ENCODE data around the gene JARID2. TPM values are rescaled to one million over a fixed set of nuclear protein-coding genes. Genes with fewer than 3 reads are reported as not detected.

Gene JARID2
- total RNA-seq, 2 experiments from 2014 or later = 19.3 to 20.1 TPM

DNA sequence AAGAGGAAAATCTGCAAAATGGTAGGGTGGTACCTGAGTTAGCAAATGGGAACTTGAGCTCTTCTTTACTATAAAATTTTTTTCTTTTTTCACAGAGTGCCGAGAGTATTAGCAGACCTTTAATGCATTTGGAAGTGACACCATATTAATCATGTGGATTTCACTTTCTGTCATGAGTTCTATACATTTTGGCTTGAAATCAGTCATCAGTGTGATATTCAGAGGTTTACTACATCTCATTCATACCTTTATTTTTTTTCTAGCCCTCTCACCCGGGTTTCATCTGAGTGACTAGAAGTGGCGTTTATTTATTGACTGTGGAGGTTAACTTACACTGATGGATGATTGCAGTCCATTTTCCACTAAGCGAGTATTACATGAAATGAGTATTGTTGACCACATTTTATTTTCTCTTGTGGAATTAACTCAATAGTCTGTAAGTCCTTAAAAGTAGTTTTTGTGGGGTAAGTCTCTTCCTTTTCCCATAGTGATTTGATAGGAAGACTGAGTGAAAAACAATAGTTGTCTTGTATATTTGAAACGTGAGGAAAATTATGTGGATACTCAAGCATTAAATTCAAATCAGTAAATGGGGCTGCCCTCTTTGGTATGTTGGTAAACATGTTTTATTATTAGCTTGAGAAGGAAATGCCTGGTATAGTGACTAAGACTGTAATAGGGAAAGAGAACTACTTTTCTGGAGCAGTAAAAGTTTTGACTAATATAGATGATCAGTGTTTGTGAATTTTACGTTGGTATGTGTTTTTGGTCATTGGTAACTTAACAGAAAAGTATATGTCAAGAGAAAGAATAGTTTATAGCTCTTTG lies 55.5 kb downstream of the JARID2 start:
- DNase-seq = no peak
- H3K4me3 Mint-ChIP-seq = peak overlapping the region; percentile 37
- no peaks in the 10 kb centered on the region for H3K9me3 Mint-ChIP-seq
- peak overlapping the region; percentile 75 for H3K27ac Mint-ChIP-seq
- peaks cover 85% of the 10 kb centered on the region for H3K4me1 Mint-ChIP-seq
- H3K27me3 Mint-ChIP-seq = no peaks in the 10 kb centered on the region
- peaks cover 19% of the 10 kb centered on the region for H3K36me3 Mint-ChIP-seq

- DNase-seq = no peak
- H3K4me3 Mint-ChIP-seq = no peak overlapping the region
- no peaks in the 10 kb centered on the region for H3K9me3 Mint-ChIP-seq
- H3K27ac Mint-ChIP-seq = no peak overlapping the region
- H3K27me3 Mint-ChIP-seq = no peaks in the 10 kb centered on the region
- peaks cover 83% of the 10 kb centered on the region for H3K4me1 Mint-ChIP-seq
- H3K36me3 Mint-ChIP-seq = peaks cover 23% of the 10 kb centered on the region
Observed at GRCh38 chr6:15303162-15303919, 57.5 kb downstream of the JARID2 start.

- Mint-ChIP-seq H3K27ac (no peak overlapping the region), H3K36me3 (peaks cover 25% of the 10 kb centered on the region), H3K4me3 (no peak overlapping the region), H3K27me3 (no peaks in the 10 kb centered on the region), H3K4me1 (peaks cover 84% of the 10 kb centered on the region), H3K9me3 (no peaks in the 10 kb centered on the region)
- no peak for DNase-seq
Observed at GRCh38 chr6:15303920-15304291, 58.0 kb downstream of the JARID2 start.

DNA sequence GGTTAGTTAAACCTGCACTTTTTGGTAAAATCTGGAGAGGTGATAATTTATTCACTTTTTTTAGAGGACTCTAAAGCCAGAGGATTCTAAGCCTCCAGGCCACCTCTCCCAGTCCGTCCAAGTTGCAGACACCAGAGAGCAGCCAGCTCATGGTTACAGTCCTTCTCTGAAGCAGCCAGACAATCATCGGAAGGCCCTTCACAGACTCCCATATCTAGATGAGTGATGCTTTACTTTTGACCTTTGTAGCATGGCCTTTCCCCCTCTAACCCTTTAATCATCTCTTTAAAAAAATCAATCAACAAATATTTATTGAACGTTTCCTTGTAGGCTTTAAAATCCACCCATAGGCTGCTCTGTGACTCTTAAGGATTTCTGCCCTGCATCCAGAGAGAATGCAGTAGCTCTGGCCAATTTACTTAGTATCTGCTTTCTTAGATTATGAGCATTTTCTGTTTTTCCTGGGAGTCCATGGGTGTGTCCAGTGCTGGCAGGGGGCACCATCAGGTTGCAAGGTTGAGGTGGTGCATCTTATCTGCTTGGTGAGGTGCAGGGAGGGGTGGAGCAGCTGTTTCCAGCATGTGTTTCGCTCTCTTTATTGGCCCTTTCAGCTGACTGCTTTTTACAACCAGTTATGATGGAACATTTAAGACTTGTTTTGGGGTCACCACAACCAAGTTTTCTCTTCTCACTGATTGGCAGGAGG lies 58.6 kb downstream of the JARID2 start:
- H3K27me3 Mint-ChIP-seq = no peaks in the 10 kb centered on the region
- no peak for DNase-seq

GRCh38 chr6:15305496-15305895 lies 59.6 kb downstream of the JARID2 start:
- DNase-seq = no peak
- H3K9me3 Mint-ChIP-seq = no peaks in the 10 kb centered on the region
- H3K27me3 Mint-ChIP-seq = no peaks in the 10 kb centered on the region
- peak overlapping the region; percentile 82 for H3K27ac Mint-ChIP-seq
- H3K4me3 Mint-ChIP-seq = peak overlapping the region; percentile 35
- H3K4me1 Mint-ChIP-seq = peaks cover 80% of the 10 kb centered on the region
- peaks cover 29% of the 10 kb centered on the region for H3K36me3 Mint-ChIP-seq

More for the DNA sequence above, 58.6 kb downstream of the JARID2 start:
- Mint-ChIP-seq H3K9me3 (no peaks in the 10 kb centered on the region), H3K36me3 (peaks cover 24% of the 10 kb centered on the region), H3K4me3 (no peak overlapping the region), H3K4me1 (peaks cover 82% of the 10 kb centered on the region), H3K27ac (peak overlapping the region; percentile 82)

DNA sequence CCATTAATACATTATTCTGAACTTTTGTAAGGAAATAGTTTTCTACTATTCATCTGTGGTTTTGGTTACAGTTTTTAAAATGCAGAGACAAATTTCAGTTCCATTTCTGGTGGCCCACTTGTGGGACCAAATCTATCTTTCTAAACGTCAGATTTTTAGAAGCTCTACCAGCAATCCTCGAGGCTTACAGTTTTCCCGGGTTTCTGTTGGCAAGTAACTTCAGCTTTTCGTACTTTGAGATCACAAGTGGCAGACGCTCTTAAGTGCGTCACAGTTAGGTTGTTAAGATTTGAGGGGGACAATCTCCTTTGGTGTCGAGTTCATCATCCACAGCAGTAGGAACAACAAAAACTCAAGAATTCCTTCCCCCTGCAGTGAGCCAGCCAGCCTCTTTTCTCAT lies 60.0 kb downstream of the JARID2 start:
- H3K27ac Mint-ChIP-seq = peak overlapping the region; percentile 82
- peaks cover 76% of the 10 kb centered on the region for H3K4me1 Mint-ChIP-seq
- DNase-seq = no peak
- H3K4me3 Mint-ChIP-seq = peak overlapping the region; percentile 7
- peaks cover 33% of the 10 kb centered on the region for H3K36me3 Mint-ChIP-seq
- H3K27me3 Mint-ChIP-seq = no peaks in the 10 kb centered on the region
- no peaks in the 10 kb centered on the region for H3K9me3 Mint-ChIP-seq

- peak overlapping the region; percentile 67 for H3K27ac Mint-ChIP-seq
- no peaks in the 10 kb centered on the region for H3K9me3 Mint-ChIP-seq
- peaks cover 31% of the 10 kb centered on the region for H3K36me3 Mint-ChIP-seq
- H3K27me3 Mint-ChIP-seq = no peaks in the 10 kb centered on the region
- H3K4me1 Mint-ChIP-seq = peaks cover 72% of the 10 kb centered on the region
- peak overlapping the region; percentile 38 for H3K4me3 Mint-ChIP-seq
- no peak for DNase-seq
Observed at GRCh38 chr6:15308435-15309213, 62.8 kb downstream of the JARID2 start.

DNA sequence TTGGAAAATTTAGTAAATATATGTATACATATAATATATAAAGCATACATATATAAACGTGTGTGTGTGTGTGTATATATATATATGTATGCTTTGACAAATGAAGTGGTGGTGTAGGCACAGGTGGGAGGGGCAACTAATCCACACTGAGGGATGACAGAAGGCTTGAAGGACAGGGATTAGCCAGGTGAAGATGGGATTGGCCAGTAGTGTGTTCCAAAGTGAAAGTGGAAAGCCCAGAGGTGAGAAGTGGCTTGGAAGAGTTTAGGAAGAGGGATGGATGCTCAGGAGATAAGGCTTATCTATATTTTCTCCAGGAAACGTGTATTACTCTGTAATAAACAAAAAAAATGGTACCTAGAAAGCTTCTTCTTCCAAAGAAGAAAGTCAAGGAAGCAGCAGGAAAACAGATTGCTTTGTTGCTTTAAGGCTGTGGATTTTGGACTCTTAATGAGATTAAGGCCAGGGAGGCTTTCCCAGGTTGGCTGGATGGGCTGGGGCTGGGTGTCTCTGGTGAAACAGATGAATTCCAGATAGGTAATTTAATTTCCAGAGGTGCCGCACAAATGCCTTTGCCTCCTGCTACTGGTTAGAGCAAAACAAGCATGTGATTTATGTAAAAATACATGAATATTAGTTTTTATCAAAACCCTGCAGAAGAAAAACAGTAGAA lies 63.9 kb downstream of the JARID2 start:
- peak overlapping the region; percentile 62 for H3K27ac Mint-ChIP-seq
- H3K36me3 Mint-ChIP-seq = peaks cover 36% of the 10 kb centered on the region
- peaks cover 70% of the 10 kb centered on the region for H3K4me1 Mint-ChIP-seq
- no peaks in the 10 kb centered on the region for H3K9me3 Mint-ChIP-seq
- no peak for DNase-seq
- no peak overlapping the region for H3K4me3 Mint-ChIP-seq
- H3K27me3 Mint-ChIP-seq = no peaks in the 10 kb centered on the region

GRCh38 chr6:15310680-15311079 lies 64.8 kb downstream of the JARID2 start:
- H3K27me3 Mint-ChIP-seq = no peaks in the 10 kb centered on the region
- H3K4me1 Mint-ChIP-seq = peaks cover 67% of the 10 kb centered on the region
- no peak for DNase-seq
- H3K36me3 Mint-ChIP-seq = peaks cover 36% of the 10 kb centered on the region
- H3K9me3 Mint-ChIP-seq = no peaks in the 10 kb centered on the region
- H3K27ac Mint-ChIP-seq = no peak overlapping the region
- H3K4me3 Mint-ChIP-seq = no peak overlapping the region

- no peak for DNase-seq
- Mint-ChIP-seq H3K27me3 (no peaks in the 10 kb centered on the region), H3K36me3 (peaks cover 33% of the 10 kb centered on the region), H3K4me3 (peak overlapping the region; percentile 18), H3K4me1 (peaks cover 73% of the 10 kb centered on the region), H3K27ac (peak overlapping the region; percentile 64), H3K9me3 (no peaks in the 10 kb centered on the region)
Observed at GRCh38 chr6:15312500-15312899, 66.6 kb downstream of the JARID2 start.

- no peak overlapping the region for H3K4me3 Mint-ChIP-seq
- H3K27ac Mint-ChIP-seq = peak overlapping the region; percentile 70
- H3K9me3 Mint-ChIP-seq = no peaks in the 10 kb centered on the region
- DNase-seq = no peak
- H3K36me3 Mint-ChIP-seq = peaks cover 33% of the 10 kb centered on the region
- peaks cover 73% of the 10 kb centered on the region for H3K4me1 Mint-ChIP-seq
- H3K27me3 Mint-ChIP-seq = no peaks in the 10 kb centered on the region
Observed at GRCh38 chr6:15313367-15313766, 67.5 kb downstream of the JARID2 start.

GRCh38 chr6:15316754-15317153 lies 70.9 kb downstream of the JARID2 start:
- Mint-ChIP-seq H3K36me3 (peaks cover 25% of the 10 kb centered on the region), H3K9me3 (no peaks in the 10 kb centered on the region), H3K4me3 (peak overlapping the region; percentile 45), H3K27me3 (no peaks in the 10 kb centered on the region), H3K27ac (peak overlapping the region; percentile 80), H3K4me1 (peaks cover 83% of the 10 kb centered on the region)
- no peak for DNase-seq

DNA sequence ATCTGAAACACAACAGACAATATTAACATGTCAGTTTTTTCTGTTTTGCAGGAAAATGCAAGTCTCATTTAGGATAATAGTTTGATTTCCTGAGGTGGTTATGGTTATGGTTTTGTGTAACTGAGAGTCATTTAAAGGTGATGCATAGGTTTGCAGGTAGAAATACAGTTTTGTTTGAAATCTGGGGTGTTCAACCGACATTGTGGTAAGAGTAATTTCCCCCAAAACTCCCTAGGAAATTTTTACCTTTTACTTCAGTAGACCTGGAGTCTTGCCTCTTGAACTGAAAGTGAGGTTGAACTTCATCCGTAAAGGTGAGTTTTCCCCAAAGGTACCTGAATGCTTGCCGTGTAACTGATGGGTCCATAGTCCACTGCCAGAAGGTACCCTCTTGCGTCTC lies 71.4 kb downstream of the JARID2 start:
- no peaks in the 10 kb centered on the region for H3K9me3 Mint-ChIP-seq
- H3K27ac Mint-ChIP-seq = peak overlapping the region; percentile 80
- peaks cover 84% of the 10 kb centered on the region for H3K4me1 Mint-ChIP-seq
- H3K27me3 Mint-ChIP-seq = no peaks in the 10 kb centered on the region
- peaks cover 25% of the 10 kb centered on the region for H3K36me3 Mint-ChIP-seq
- peak overlapping the region; percentile 45 for H3K4me3 Mint-ChIP-seq
- no peak for DNase-seq
